Upper lobe of left lung (tissue), 6 donors: ENCODE results near the gene CD1E. TPM values are rescaled to one million over a fixed set of nuclear protein-coding genes. Genes with fewer than 3 reads are reported as not detected.

Source experiments
- ATAC-seq, 2 donors: fragments of 200-7000 bp; cut with Tn5 transposase; one replicate each; pipeline ENCODE4 v1.9.1; 2022; ENCODE audit warnings: mild to moderate bottlenecking in 2 of 2, moderate library complexity in 2 of 2; ENCODE audit not compliant: low FRiP score in 2 of 2
- DNase-seq, 2 donors: peaks; one replicate each; pipeline ENCODE4 v3.0.0-alpha.2; 2019 to 2020
- H3K27ac ChIP-seq, 4 donors: fragments of 200-600 bp; sonication (generic); one replicate each; pipeline ENCODE4 v1.5.1; 2016 to 2019
- H3K27me3 ChIP-seq, 4 donors: fragments of 200-600 bp; sonication (generic); one replicate each; pipeline ENCODE4 v1.5.1; 2017 to 2019
- H3K36me3 ChIP-seq, 4 donors: fragments of 200-600 bp; sonication (generic); one replicate each; pipeline ENCODE4 v1.5.1; 2016 to 2019
- H3K4me1 ChIP-seq, 4 donors: fragments of 200-600 bp; sonication (generic); one replicate each; pipeline ENCODE4 v1.5.1; 2018 to 2019
- H3K4me3 ChIP-seq, 4 donors: fragments of 200-600 bp; sonication (generic); one replicate each; pipeline ENCODE4 v1.5.1; 2017 to 2019; ENCODE audit warnings: mild to moderate bottlenecking in 2 of 4, moderate library complexity in 1 of 4
- H3K9me3 ChIP-seq, 4 donors: fragments of 200-600 bp; sonication (generic); one replicate each; pipeline ENCODE4 v1.5.1; 2018 to 2019
- CTCF ChIP-seq, 6 experiments: fragments of 450-650 bp in 4 of 6; fragments of 200-600 bp in 2 of 6; sonication (generic) in 2 of 6; IDR thresholded peaks; one replicate each; pipeline ENCODE4 v1.5.1; 2016 to 2019; ENCODE audit warnings: antibody characterized with exemption in 6 of 6
- EP300 ChIP-seq, 4 donors: sonication (generic); formaldehyde crosslinking; IDR thresholded peaks; one replicate each; pipeline ENCODE4 v1.5.1; 2017; ENCODE audit warnings: antibody characterized with exemption in 4 of 4, control low read depth in 2 of 4
- POLR2A ChIP-seq, 4 donors: fragments of 450-650 bp; IDR thresholded peaks; one replicate each; pipeline ENCODE4 v1.5.1; 2016 to 2017; ENCODE audit warnings: antibody characterized with exemption in 4 of 4, mild to moderate bottlenecking in 2 of 4
- POLR2AphosphoS5 ChIP-seq, 2 donors: sonication (generic); formaldehyde crosslinking; IDR thresholded peaks; one replicate each; pipeline ENCODE4 v1.5.1; 2017; ENCODE audit warnings: antibody characterized with exemption in 2 of 2
- WGBS, 2 donors: methylation state at CpG; one replicate each; pipeline ENCODE4 v1.1.5; 2017 to 2018; 5-methylcytosine and 5-hydroxymethylcytosine counted together
- total RNA-seq, 6 donors: library from RNA; depleted of rRNA in 4 of 6; stranded (reverse); fragments of >200 nt in 4 of 6; gene quantifications; one replicate each; pipeline versions ENCODE4 v1.1.0 to v1.2.1, GENCODE V29; 2016 to 2021
- donor health status: DM: no; HTN: no; CAD: no; lungs with moderate emphysema.
- donor health status: DM: no; HTN: yes; CAD: no; lungs with severe emphysema.

CD1E gene
- total RNA-seq, 6 donors from 2014 or later = 2.1 to 4.0 TPM; not detected in 4

GRCh38 chr1:158327481-158327880 lies 26.2 kb upstream of the CD1E start:
- ATAC-seq (no peak), DNase-seq (no peak)
- Histone ChIP-seq H3K36me3 (no peaks in the 10 kb centered on the region), H3K27me3 (no peaks in the 10 kb centered on the region), H3K27ac (no peak overlapping the region), H3K9me3 (no peaks in the 10 kb centered on the region), H3K4me1 (no peaks in the 10 kb centered on the region), H3K4me3 (no peak overlapping the region)
- no peak for TF ChIP-seq CTCF (IDR thresholded peaks at IDR 0.05)
- TF ChIP-seq EP300 (IDR thresholded peaks at IDR 0.05) = no peak
- no peak for TF ChIP-seq POLR2AphosphoS5 (IDR thresholded peaks at IDR 0.05)
- TF ChIP-seq POLR2A (IDR thresholded peaks at IDR 0.05) = no peak

GRCh38 chr1:158328426-158328825 lies 25.3 kb upstream of the CD1E start:
- 64 to 69% methylated on average over 3 of the region's 3 CpGs for WGBS, 2 donors
- no peak overlapping the region for H3K27ac ChIP-seq
- no peaks in the 10 kb centered on the region for H3K27me3 ChIP-seq
- H3K4me3 ChIP-seq = no peak overlapping the region
- DNase-seq = no peak
- H3K36me3 ChIP-seq = no peaks in the 10 kb centered on the region
- no peaks in the 10 kb centered on the region for H3K9me3 ChIP-seq
- no peaks in the 10 kb centered on the region for H3K4me1 ChIP-seq
- ATAC-seq = peak in 1 of 2 donors; percentile 41
- TF ChIP-seq POLR2A (IDR thresholded peaks at IDR 0.05) (no peak), EP300 (IDR thresholded peaks at IDR 0.05) (no peak), POLR2AphosphoS5 (IDR thresholded peaks at IDR 0.05) (no peak), CTCF (IDR thresholded peaks at IDR 0.05) (no peak)

GRCh38 chr1:158329300-158329699 lies 24.4 kb upstream of the CD1E start:
- TF ChIP-seq EP300 (IDR thresholded peaks at IDR 0.05) = no peak
- no peaks in the 10 kb centered on the region for H3K4me1 ChIP-seq

GRCh38 chr1:158329733-158330132 lies 24.0 kb upstream of the CD1E start:
- Histone ChIP-seq H3K4me1 (no peaks in the 10 kb centered on the region), H3K4me3 (no peak overlapping the region), H3K36me3 (no peaks in the 10 kb centered on the region), H3K27ac (no peak overlapping the region), H3K9me3 (no peaks in the 10 kb centered on the region), H3K27me3 (no peaks in the 10 kb centered on the region)
- 70 to 76% methylated on average over 3 of the region's 3 CpGs for WGBS, 2 donors
- TF ChIP-seq CTCF (IDR thresholded peaks at IDR 0.05) (peak in 1 of 6 experiments; percentile 16), POLR2AphosphoS5 (IDR thresholded peaks at IDR 0.05) (no peak)
- ATAC-seq (no peak), DNase-seq (no peak)

More at GRCh38 chr1:158329300-158329699, 24.4 kb upstream of the CD1E start:
- Histone ChIP-seq H3K4me3 (no peak overlapping the region), H3K27ac (no peak overlapping the region), H3K36me3 (no peaks in the 10 kb centered on the region), H3K9me3 (no peaks in the 10 kb centered on the region), H3K27me3 (no peaks in the 10 kb centered on the region)
- WGBS, 2 donors = 91 to 93% methylated on average over 7 of the region's 7 CpGs
- ATAC-seq (peak in 1 of 2 donors; percentile 29), DNase-seq (peak in 1 of 2 donors; percentile 8)

- ATAC-seq = no peak
- Histone ChIP-seq H3K4me1 (no peaks in the 10 kb centered on the region), H3K27me3 (no peaks in the 10 kb centered on the region)
These were observed 23.1 kb upstream of the CD1E start for GRCh38 chr1:158330391-158331105.

More at GRCh38 chr1:158330391-158331105, 23.1 kb upstream of the CD1E start:
- Histone ChIP-seq H3K27ac (no peak overlapping the region), H3K36me3 (no peaks in the 10 kb centered on the region), H3K9me3 (no peaks in the 10 kb centered on the region), H3K4me3 (no peak overlapping the region)
- 77 to 80% methylated on average over 11 of the region's 11 CpGs for WGBS, 2 donors
- no peak for DNase-seq
- no peak for TF ChIP-seq POLR2A (IDR thresholded peaks at IDR 0.05)
- TF ChIP-seq EP300 (IDR thresholded peaks at IDR 0.05) = no peak
- no peak for TF ChIP-seq POLR2AphosphoS5 (IDR thresholded peaks at IDR 0.05)
- TF ChIP-seq CTCF (IDR thresholded peaks at IDR 0.05) = no peak
